ENCODE data around the gene SDK2.

GRCh38 chr17:73284906-73285602, 359.2 kb downstream of the SDK2 start:
- TF ChIP-seq POLR2A (IDR thresholded peaks at IDR 0.05): no peak
- no peak for TF ChIP-seq CTCF (IDR thresholded peaks at IDR 0.05)
